Stimulated activated CD4-positive, alpha-beta T cell treated with anti-CD3 and anti-CD28 coated beads, TNF-alpha, amount 100 ng/mL, for 1 hour (primary cell): Measurements from ENCODE around the gene SDR42E2.
"Not testable (repeated sequence)": the region's sequence is repeated elsewhere in the genome, so short reads cannot be mapped to it uniquely, and the experiment has no call there.

Source experiments
- DNase-seq, 3 donors: peaks; one replicate each; pipeline ENCODE4 v3.0.0-alpha.2; 2020; ENCODE audit warnings: low read depth in 3 of 3, low spot score in 1 of 3

The SDR42E2 gene

DNA sequence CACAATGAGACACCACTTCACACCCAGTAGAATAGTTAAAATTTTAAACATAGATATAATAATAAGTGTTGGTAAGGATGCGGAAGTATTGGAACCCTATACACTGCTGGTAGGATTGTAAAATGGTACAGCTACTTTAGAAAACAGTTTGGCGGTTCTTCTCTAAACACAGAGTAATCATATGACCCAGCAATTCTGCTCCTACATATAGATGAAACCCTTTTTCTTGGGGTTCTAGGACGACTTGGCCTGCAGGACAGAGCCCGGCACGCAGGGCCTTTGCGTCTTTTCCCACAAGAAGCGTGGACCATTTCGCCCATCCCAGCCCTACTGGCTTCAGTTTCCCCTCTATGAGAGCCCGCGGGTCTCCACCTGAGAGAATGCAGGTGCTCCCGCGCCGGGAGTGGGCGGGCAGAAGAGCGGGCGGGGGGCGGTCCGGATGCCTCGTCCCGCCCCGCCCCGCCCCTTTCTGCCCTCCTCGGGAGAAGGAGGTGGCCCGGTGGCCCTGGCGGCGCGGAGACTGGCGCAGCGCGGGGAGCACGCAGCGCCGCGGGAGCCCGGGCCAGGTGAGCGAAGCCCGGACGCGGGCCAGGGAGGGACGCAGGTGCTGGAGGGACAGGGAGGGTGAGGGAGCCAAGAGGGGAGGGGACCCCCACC is at the start of gene SDR42E2:
Gene SDR42E2 (plus strand): TSS at position 508 of the 657 bp plus-strand sequence. CDS start 3,077 bp downstream, outside the sequence.
- peak in 2 of 3 donors; percentile 7 to 24 for DNase-seq

DNA sequence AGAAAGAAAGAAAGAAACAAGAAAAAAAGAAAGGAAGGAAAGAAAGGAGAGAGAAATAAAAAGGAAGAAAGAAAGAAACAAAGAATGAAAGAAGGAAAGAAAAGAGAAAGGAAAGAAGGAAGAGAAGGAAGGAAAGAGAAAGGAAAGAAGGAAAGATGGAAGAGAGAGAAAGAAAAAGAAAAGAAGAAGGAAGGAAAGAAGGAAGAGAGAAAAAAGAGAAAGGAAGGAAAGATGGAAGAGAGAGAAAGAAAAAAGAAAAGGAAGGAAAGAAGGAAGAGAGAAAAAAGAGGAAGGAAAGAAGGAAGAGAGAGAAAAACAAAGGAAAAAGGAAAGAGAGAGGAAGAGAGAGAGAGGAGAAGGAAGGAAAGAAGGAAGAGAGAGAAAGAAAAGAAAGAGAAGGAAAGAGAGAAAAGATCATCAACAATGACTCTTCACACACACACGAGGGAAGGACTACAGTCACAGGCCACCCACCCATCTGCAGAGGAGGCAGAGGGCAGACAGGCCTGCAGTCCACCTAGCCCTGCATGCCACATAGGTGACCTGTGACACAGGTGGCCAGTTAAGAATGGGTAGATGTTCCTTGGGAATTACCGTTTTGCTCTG is 46.1 kb upstream of the SDR42E2 start:
- DNase-seq = no peak

GRCh38 chr16:22117609-22118008 is 44.7 kb upstream of the SDR42E2 start:
- no peak for DNase-seq

GRCh38 chr16:22120440-22120839 is 41.9 kb upstream of the SDR42E2 start:
- no peak for DNase-seq

GRCh38 chr16:22122239-22122638 is 40.1 kb upstream of the SDR42E2 start:
- no peak for DNase-seq

- no peak for DNase-seq
Observed at GRCh38 chr16:22123146-22123545, 39.2 kb upstream of the SDR42E2 start.

DNA sequence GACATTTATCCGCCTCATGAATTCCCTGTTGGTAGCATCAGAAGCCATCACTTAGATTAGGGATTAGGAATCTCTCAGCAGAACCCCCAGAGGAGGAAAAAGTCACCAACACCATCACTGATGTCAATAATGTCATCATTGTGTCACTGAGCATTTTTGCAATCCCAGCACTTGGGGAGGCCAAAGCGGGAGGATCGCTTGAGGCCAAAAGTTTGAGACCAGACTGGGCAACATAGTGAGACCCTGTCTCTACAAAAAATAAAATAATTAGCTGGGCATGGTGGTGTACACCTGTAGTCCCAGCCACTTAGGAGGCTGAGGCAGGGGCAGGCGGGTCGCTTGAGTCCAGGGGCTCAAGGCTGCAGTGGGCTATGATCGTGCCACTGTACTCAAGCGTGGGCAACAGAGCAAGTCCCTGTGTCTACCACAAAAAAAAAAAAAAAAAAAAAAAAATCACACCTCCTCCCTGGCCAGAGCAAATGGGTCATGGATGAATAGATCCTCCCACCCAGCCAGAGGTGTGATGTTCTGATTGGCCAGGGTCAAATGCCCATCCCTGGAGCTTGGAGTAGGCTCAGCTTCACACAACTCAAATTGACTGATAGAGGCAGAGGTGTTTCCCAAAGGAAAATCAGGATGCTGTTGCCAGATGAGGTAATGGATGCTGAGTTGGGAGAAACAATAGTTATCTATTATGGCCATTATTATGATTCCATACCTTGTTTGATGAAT is 38.4 kb upstream of the SDR42E2 start:
- no peak for DNase-seq

- DNase-seq = no peak
Observed at GRCh38 chr16:22124583-22125284, 37.6 kb upstream of the SDR42E2 start.

- no peak for DNase-seq
Observed at GRCh38 chr16:22126037-22126558, 36.2 kb upstream of the SDR42E2 start.

GRCh38 chr16:22128537-22128936 is 33.8 kb upstream of the SDR42E2 start:
- not testable (repeated sequence) for DNase-seq

- DNase-seq = no peak
Observed at GRCh38 chr16:22130528-22130927, 31.8 kb upstream of the SDR42E2 start.

- DNase-seq = no peak
Observed at GRCh38 chr16:22132801-22133200, 29.5 kb upstream of the SDR42E2 start.

DNA sequence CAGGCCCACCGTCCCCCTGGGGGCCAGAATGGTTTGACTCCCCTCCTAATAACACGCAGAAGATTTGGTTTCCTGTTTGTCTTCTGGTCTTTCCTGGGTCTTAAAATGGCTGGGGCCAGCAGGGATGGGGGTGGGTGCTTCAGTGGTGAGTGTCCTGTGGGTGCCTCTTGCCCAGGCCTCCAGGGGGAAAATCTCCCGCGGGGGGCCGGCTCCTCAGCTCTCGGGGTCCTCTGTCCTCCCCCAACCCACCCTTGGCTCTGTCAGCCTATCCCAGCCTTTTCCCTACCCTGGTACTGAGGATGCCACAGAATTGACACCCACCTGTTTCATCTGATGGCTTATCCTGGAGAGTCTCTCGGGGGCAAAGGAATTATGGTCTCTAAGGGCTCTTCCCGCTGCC is 23.8 kb upstream of the SDR42E2 start:
- DNase-seq = no peak

- no peak for DNase-seq
Observed at GRCh38 chr16:22139008-22139407, 23.3 kb upstream of the SDR42E2 start.

- no peak for DNase-seq
Observed at GRCh38 chr16:22139732-22140131, 22.6 kb upstream of the SDR42E2 start.

DNA sequence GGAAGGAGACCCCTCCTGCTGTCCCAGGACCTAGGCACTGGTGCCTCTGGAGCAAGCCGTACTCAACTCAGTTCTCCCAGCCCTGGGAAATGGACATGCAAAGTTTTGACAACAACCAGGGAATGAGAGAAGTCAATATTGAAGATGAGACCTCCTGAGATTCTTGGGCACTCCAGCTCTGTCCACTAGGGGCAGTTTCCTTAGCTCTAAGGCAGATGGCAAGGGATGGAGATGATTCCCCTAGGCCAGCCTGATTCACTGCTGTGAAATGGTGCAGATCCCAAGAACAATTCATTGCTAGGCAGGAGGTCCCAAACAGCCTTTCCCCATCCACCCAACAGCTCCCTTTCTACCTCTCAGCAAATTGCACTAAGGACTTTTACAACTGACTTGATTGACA is 20.5 kb upstream of the SDR42E2 start:
- no peak for DNase-seq

- DNase-seq = no peak
Observed at GRCh38 chr16:22144520-22144919, 17.8 kb upstream of the SDR42E2 start.

DNA sequence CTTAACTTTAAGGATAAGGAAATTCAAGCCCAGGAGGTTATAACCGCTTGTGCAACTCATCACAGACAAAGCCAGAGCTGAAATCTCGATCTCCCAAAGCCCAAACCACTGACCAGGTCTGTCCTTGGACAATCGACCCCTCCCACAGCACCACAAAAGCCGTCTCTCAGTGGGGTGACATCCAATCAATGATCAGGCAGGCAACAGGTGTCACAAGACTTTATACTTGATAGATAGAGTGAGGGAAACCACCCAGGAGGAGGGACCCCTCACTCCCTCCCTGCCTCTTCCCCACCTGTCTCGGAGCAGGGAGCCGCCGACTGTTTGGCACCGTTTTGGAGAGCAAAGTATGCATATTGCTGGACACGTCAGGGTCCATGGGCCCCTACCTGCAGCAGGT is 14.5 kb upstream of the SDR42E2 start:
- no peak for DNase-seq

DNA sequence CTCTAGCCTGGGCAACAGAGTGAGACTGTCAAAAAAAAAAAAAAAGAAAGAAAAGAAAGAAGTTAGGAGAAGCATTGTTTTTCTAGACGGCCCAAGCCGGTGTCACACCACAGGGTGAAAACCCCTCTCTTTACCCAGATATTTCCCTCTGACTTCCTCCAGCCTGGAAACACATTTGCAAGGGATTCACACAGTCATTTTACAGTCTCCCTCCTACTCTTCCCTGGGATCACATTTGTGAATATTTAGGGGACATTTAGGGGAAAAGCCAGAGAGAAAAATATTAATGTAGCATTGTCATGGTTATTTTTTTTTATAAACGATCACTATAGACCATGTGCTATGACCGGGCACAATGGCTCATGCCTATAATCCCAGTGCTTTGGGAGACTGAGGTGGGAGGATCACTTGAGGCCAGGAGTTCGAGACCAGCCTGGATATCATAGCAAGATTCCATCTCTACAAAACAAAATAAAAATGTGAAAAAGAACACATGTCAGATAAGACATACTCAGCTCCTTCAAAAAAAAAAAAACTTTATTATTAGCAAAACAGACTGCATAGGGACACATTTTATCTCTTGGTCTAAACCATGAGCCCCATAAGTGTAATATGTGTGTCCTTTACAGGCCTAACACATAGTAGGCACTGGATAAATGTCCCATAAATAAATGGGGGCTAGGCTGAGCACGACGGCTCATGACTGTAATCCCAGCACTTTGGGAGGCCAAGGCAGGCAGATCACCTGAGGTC is 10.9 kb upstream of the SDR42E2 start:
- no peak for DNase-seq

GRCh38 chr16:22152316-22152715 is 10.0 kb upstream of the SDR42E2 start:
- no peak for DNase-seq

GRCh38 chr16:22153078-22153477 is 9.2 kb upstream of the SDR42E2 start:
- not testable (repeated sequence) for DNase-seq
